H1 (cell line): ENCODE measurements around the gene BRD9. TPM values are rescaled to one million over a fixed set of nuclear protein-coding genes. Genes with fewer than 3 reads are reported as not detected.

Source experiments
- ATF3 ChIP-seq: IDR thresholded peaks from 2 replicates; pipeline ENCODE4 v1.6.1; 2011; ENCODE audit warnings: low read depth, mild to moderate bottlenecking, low read length; ENCODE audit not compliant: insufficient read depth
- POLR2A ChIP-seq, 2 experiments: IDR thresholded peaks; 1 replicate in 1 of 2; 2 replicates in 1 of 2; pipeline ENCODE4 v1.6.1; 2011; ENCODE audit warnings: low read depth in 2 of 2, low read length in 2 of 2, mild to moderate bottlenecking in 2 of 2; ENCODE audit errors: control extremely low read depth in 1 of 2
- POLR2AphosphoS5 ChIP-seq: IDR thresholded peaks from 2 replicates; pipeline ENCODE4 v1.6.1; 2011; ENCODE audit warnings: low read depth, low read length
- SAP30 ChIP-seq: fragments of 300-600 bp; sonication (generic); IDR thresholded peaks from 2 replicates; pipeline ENCODE4 v1.7.1; 2012; ENCODE audit warnings: low read length, moderate library complexity, mild to moderate bottlenecking, inconsistent platforms; ENCODE audit not compliant: insufficient read depth, insufficient replicate concordance
- SIN3A ChIP-seq, 2 experiments: IDR thresholded peaks in 1 of 2; conservative IDR thresholded peaks in 1 of 2; 2 replicates each; pipeline ENCODE4 v1.6.1; 2011 to 2012; ENCODE audit warnings: low read length in 2 of 2, improper control_type of control experiment in 1 of 2, low read depth in 1 of 2, mild to moderate bottlenecking in 1 of 2
- SRF ChIP-seq: IDR thresholded peaks from 2 replicates; pipeline ENCODE4 v1.6.1; 2011; ENCODE audit warnings: mild to moderate bottlenecking, low read depth, low read length, moderate library complexity
- polyA plus RNA-seq, 7 experiments: library from polyadenylated mRNA; depleted of rRNA in 3 of 7; stranded (reverse) in 5 of 7; unstranded in 2 of 7; fragments of >200 nt in 5 of 7; fragments of 200-250 nt in 2 of 7; gene quantifications; 1 replicate in 5 of 7; 2 replicates in 1 of 7; 4 replicates in 1 of 7; pipeline versions ENCODE4 v1.2.1 to v1.2.3, GENCODE V29; 2011 to 2013; ENCODE audit warnings: missing spikeins in 2 of 7, mixed read lengths in 2 of 7
- total RNA-seq: library from RNA; stranded (reverse); fragmentation: NEBNext Ultra II Directional; extraction: Animal tissue kit (Norgen Biotek cat#: 25700); gene quantifications from 2 replicates; pipeline ENCODE4 v1.2.1, GENCODE V29; 2021

Gene BRD9
- total and polyA plus RNA-seq, 2 of the 8 experiments (the other 6 are each of a cell fraction or from before 2014, with no cell fraction given): 9.3 to 49.4 TPM

GRCh38 chr5:864492-865167 lies 28.0 kb downstream of the BRD9 start (continued):
- TF ChIP-seq SIN3A (conservative IDR thresholded peaks at IDR 0.05 in 1 of 2, IDR thresholded peaks at IDR 0.05 in 1 of 2; ENCODE audit: low read depth in 1 of 2, low read length in 2 of 2) (no peak), ATF3 (no peak), POLR2AphosphoS5 (no peak), SAP30 (no peak), SRF (no peak), POLR2A (IDR thresholded peaks at IDR 0.05; ENCODE audit: control extremely low read depth in 1 of 2, low read depth in 2 of 2, low read length in 2 of 2) (no peak)
- TF ChIP-seq, all 59 proteins: peak for 0
